Measurements from ENCODE around the gene CADM2. TPM values are rescaled to one million over a fixed set of nuclear protein-coding genes. Genes with fewer than 3 reads are reported as not detected.

Gene CADM2
- total RNA-seq, 1 donor from 2014 or later: 4.2 TPM

DNA sequence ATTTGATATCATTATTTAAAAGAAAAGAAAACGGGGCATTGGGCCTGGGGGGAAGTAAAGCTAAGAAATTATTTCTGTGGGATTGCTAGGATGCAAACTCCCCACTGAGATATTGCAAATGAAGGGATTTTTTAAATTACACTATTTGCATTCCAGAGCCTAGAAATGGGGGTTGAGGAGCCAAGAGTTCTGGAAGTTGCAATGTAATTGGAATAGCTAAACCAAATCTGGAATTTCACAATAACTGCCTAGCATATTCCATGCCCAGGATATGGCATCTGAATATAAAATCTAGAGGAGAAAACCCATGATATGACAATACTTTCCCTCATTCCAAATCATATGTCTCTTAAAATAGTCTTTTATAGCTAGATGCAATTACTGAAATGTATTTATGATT is 93.0 kb downstream of the CADM2 start:
- H3K4me3 ChIP-seq (ENCODE audit: low read length in 3 of 3): no peak overlapping the region
- no peak overlapping the region for H3K9ac ChIP-seq (ENCODE audit: low read depth in 1 of 3, low read length in 3 of 3)
- no peaks in the 10 kb centered on the region for H3K9me3 ChIP-seq (ENCODE audit: control insufficient read depth in 3 of 3, low read length in 3 of 3)
- H3K27ac ChIP-seq (ENCODE audit: low read depth, low read length): no peak overlapping the region
- H3K36me3 ChIP-seq (ENCODE audit: control insufficient read depth in 3 of 3, insufficient read depth in 3 of 3, low read length in 3 of 3): no peaks in the 10 kb centered on the region
- H3K4me1 ChIP-seq (ENCODE audit: control insufficient read depth in 3 of 3, insufficient read depth in 3 of 3, low read length in 3 of 3): no peaks in the 10 kb centered on the region
- no peaks in the 10 kb centered on the region for H3K27me3 ChIP-seq (ENCODE audit: control insufficient read depth in 3 of 3, insufficient read depth in 3 of 3, low read length in 3 of 3)

DNA sequence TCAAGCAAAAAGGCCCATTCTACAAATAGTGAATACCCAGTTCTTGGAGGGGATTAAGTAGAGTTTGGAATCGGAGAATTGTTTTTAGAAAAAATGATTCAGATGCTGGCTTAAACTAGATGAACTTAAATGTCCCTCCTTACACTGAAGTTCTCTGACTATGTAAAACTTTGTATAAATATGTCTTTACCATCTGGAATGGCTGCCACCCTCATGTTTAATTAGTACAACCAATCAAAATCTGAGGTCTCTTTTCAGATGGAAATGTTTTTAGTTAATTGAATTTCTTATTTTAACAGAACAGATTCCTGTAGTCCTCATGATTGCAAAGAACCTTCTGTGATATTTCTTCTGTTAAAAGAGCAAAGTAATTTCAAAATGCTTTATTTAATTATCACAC is 94.8 kb downstream of the CADM2 start:
- Histone ChIP-seq H3K27ac (ENCODE audit: low read depth, low read length) (no peak overlapping the region), H3K27me3 (ENCODE audit: control insufficient read depth in 3 of 3, insufficient read depth in 3 of 3, low read length in 3 of 3) (no peaks in the 10 kb centered on the region), H3K4me1 (ENCODE audit: control insufficient read depth in 3 of 3, insufficient read depth in 3 of 3, low read length in 3 of 3) (no peaks in the 10 kb centered on the region), H3K9me3 (ENCODE audit: control insufficient read depth in 3 of 3, low read length in 3 of 3) (no peaks in the 10 kb centered on the region), H3K4me3 (ENCODE audit: low read length in 3 of 3) (no peak overlapping the region), H3K36me3 (ENCODE audit: control insufficient read depth in 3 of 3, insufficient read depth in 3 of 3, low read length in 3 of 3) (no peaks in the 10 kb centered on the region), H3K9ac (ENCODE audit: low read depth in 1 of 3, low read length in 3 of 3) (no peak overlapping the region)

DNA sequence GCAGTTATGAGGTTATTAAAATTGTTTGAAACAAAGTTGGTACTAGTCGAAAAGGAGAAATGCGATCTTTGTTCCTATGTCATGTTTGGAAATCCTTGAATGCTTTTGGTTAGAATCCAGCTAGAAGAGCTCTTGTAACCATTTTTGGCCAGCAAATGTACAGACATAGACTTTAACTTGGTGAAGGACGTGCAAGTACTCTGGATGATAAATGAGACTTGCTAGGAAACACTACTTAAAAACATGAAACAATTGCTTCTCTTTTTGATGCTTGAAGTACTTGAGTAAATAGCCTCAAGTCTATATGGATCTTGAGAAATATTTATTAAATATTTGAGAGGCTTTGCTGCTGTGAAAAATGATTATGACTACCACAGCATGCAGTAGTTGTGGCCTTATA is 95.8 kb downstream of the CADM2 start:
- Histone ChIP-seq H3K4me3 (ENCODE audit: low read length in 3 of 3) (no peak overlapping the region), H3K9me3 (ENCODE audit: control insufficient read depth in 3 of 3, low read length in 3 of 3) (no peaks in the 10 kb centered on the region), H3K36me3 (ENCODE audit: control insufficient read depth in 3 of 3, insufficient read depth in 3 of 3, low read length in 3 of 3) (no peaks in the 10 kb centered on the region), H3K4me1 (ENCODE audit: control insufficient read depth in 3 of 3, insufficient read depth in 3 of 3, low read length in 3 of 3) (no peaks in the 10 kb centered on the region), H3K27me3 (ENCODE audit: control insufficient read depth in 3 of 3, insufficient read depth in 3 of 3, low read length in 3 of 3) (no peaks in the 10 kb centered on the region), H3K9ac (ENCODE audit: low read depth in 1 of 3, low read length in 3 of 3) (no peak overlapping the region), H3K27ac (ENCODE audit: low read depth, low read length) (no peak overlapping the region)

DNA sequence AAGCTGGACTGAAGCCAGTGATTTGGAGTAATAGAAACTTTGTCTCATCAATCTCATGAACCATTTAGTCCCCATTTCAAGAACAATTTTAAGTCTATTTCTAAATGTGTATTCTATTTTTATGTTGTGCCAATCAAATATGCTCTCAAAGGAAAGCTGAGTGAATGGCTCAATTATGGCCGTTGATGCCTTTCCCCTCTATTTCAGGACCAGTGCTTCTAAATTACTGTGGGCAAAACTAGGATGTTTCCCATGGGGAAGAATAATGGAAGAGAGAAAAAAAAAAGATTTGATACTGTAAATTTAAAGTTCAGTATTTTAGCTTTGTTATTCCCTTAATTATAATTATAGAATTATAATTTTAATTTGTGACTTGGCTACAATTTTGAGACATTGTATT is 110.1 kb downstream of the CADM2 start:
- no peaks in the 10 kb centered on the region for H3K9me3 ChIP-seq (ENCODE audit: control insufficient read depth in 3 of 3, low read length in 3 of 3)
- H3K36me3 ChIP-seq (ENCODE audit: control insufficient read depth in 3 of 3, insufficient read depth in 3 of 3, low read length in 3 of 3): no peaks in the 10 kb centered on the region
- no peak overlapping the region for H3K9ac ChIP-seq (ENCODE audit: low read depth in 1 of 3, low read length in 3 of 3)
- H3K4me1 ChIP-seq (ENCODE audit: control insufficient read depth in 3 of 3, insufficient read depth in 3 of 3, low read length in 3 of 3): no peaks in the 10 kb centered on the region
- H3K27ac ChIP-seq (ENCODE audit: low read depth, low read length): no peak overlapping the region
- no peak overlapping the region for H3K4me3 ChIP-seq (ENCODE audit: low read length in 3 of 3)
- no peaks in the 10 kb centered on the region for H3K27me3 ChIP-seq (ENCODE audit: control insufficient read depth in 3 of 3, insufficient read depth in 3 of 3, low read length in 3 of 3)

DNA sequence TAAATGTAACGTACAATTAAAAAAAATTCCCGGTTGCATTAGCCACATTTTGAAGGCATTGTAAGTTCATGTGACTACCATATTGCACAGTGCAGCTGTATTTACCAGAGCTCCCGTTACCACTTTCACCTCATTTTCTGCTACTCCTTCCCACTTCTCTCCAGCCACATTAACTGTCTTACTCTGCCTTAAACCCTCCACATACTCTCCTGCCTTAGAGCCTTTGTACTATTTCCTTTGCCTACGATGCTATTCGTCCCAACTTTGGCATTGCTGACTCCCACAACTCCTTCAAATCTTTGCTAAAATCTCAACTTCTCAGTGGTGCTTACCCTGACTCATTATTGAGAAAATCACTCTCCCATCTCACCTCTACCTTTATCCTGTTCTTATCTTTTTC is 115.2 kb downstream of the CADM2 start:
- Histone ChIP-seq H3K27me3 (ENCODE audit: control insufficient read depth in 3 of 3, insufficient read depth in 3 of 3, low read length in 3 of 3) (no peaks in the 10 kb centered on the region), H3K4me3 (ENCODE audit: low read length in 3 of 3) (no peak overlapping the region), H3K27ac (ENCODE audit: low read depth, low read length) (no peak overlapping the region), H3K36me3 (ENCODE audit: control insufficient read depth in 3 of 3, insufficient read depth in 3 of 3, low read length in 3 of 3) (no peaks in the 10 kb centered on the region), H3K4me1 (ENCODE audit: control insufficient read depth in 3 of 3, insufficient read depth in 3 of 3, low read length in 3 of 3) (no peaks in the 10 kb centered on the region), H3K9ac (ENCODE audit: low read depth in 1 of 3, low read length in 3 of 3) (no peak overlapping the region), H3K9me3 (ENCODE audit: control insufficient read depth in 3 of 3, low read length in 3 of 3) (no peaks in the 10 kb centered on the region)

DNA sequence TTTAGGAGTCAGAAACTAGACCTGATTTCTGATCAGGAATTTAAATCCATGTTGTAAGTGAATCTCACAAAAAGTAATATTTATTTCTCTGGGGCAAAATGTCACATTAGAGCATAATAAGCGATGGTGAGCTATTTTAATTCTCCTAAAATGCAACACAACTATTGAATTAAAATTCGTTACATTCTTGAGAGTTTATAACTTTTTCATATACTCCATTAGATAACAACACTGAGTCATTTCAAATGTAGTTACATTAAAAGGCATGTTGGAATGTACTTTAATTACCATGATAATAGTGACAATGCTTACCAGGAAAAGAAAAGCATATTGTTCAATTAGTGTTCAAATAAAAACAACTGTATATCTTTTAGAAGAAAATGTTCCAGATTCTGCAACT is 116.9 kb downstream of the CADM2 start:
- Histone ChIP-seq H3K9me3 (ENCODE audit: control insufficient read depth in 3 of 3, low read length in 3 of 3) (no peaks in the 10 kb centered on the region), H3K9ac (ENCODE audit: low read depth in 1 of 3, low read length in 3 of 3) (no peak overlapping the region), H3K36me3 (ENCODE audit: control insufficient read depth in 3 of 3, insufficient read depth in 3 of 3, low read length in 3 of 3) (no peaks in the 10 kb centered on the region), H3K27me3 (ENCODE audit: control insufficient read depth in 3 of 3, insufficient read depth in 3 of 3, low read length in 3 of 3) (no peaks in the 10 kb centered on the region), H3K4me1 (ENCODE audit: control insufficient read depth in 3 of 3, insufficient read depth in 3 of 3, low read length in 3 of 3) (no peaks in the 10 kb centered on the region), H3K27ac (ENCODE audit: low read depth, low read length) (no peak overlapping the region), H3K4me3 (ENCODE audit: low read length in 3 of 3) (no peak overlapping the region)

DNA sequence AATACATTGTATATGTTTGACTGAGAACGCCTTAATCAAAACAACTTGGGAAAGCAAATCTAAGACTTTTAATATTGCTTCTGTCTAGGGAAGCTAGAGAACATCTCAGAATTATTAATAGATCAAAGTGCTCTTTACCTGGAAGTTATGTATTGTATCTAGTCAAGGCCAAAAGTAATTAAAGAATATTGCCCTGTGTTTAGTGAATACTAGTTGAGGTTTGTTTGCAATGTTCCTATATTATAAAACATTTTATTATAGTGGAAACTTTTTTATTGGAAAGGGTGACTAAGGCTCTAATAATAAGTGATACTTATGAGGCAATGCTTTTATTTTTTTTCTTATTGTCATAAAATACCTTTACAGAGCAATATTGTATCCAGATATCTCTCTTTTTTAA is 118.2 kb downstream of the CADM2 start:
- Histone ChIP-seq H3K36me3 (ENCODE audit: control insufficient read depth in 3 of 3, insufficient read depth in 3 of 3, low read length in 3 of 3) (no peaks in the 10 kb centered on the region), H3K27me3 (ENCODE audit: control insufficient read depth in 3 of 3, insufficient read depth in 3 of 3, low read length in 3 of 3) (no peaks in the 10 kb centered on the region), H3K9me3 (ENCODE audit: control insufficient read depth in 3 of 3, low read length in 3 of 3) (no peaks in the 10 kb centered on the region), H3K27ac (ENCODE audit: low read depth, low read length) (no peak overlapping the region), H3K4me3 (ENCODE audit: low read length in 3 of 3) (no peak overlapping the region), H3K9ac (ENCODE audit: low read depth in 1 of 3, low read length in 3 of 3) (no peak overlapping the region), H3K4me1 (ENCODE audit: control insufficient read depth in 3 of 3, insufficient read depth in 3 of 3, low read length in 3 of 3) (no peaks in the 10 kb centered on the region)

DNA sequence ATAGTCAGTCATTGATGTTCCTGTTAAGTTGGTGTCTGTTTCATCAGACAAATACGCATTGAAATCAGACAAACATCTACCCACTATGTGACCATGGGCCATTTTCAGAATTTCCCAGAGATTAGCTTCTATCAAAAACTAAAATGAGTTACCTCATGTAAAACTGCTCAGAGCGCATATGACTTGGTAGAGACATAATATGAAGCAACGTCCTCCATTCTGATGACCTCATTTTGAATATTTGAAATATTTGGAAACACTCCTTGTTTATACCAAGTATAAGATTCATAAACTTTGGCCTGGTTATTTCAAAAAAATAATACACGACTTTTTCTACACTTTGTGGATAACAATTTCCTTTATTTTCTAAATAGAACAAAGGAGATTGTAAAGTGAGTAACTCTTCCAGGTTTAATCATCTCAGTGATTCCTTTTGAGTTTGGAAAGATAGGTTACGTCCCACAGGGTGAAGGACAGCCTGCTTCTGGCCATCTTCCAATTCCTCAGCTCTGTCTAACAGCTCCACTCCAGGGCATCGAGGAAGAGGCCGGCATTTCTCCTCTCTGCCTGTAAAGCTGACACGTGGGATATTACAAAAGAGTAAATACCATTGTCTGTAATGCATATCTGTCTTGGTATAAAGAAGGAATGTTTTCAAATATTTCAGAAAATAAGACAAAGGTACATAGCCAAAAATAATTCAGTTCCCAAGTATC is 122.6 kb downstream of the CADM2 start:
- Histone ChIP-seq H3K9me3 (ENCODE audit: control insufficient read depth in 3 of 3, low read length in 3 of 3) (no peaks in the 10 kb centered on the region), H3K4me3 (ENCODE audit: low read length in 3 of 3) (no peak overlapping the region), H3K36me3 (ENCODE audit: control insufficient read depth in 3 of 3, insufficient read depth in 3 of 3, low read length in 3 of 3) (no peaks in the 10 kb centered on the region), H3K27me3 (ENCODE audit: control insufficient read depth in 3 of 3, insufficient read depth in 3 of 3, low read length in 3 of 3) (no peaks in the 10 kb centered on the region), H3K27ac (ENCODE audit: low read depth, low read length) (no peak overlapping the region), H3K9ac (ENCODE audit: low read depth in 1 of 3, low read length in 3 of 3) (no peak overlapping the region), H3K4me1 (ENCODE audit: control insufficient read depth in 3 of 3, insufficient read depth in 3 of 3, low read length in 3 of 3) (no peaks in the 10 kb centered on the region)

DNA sequence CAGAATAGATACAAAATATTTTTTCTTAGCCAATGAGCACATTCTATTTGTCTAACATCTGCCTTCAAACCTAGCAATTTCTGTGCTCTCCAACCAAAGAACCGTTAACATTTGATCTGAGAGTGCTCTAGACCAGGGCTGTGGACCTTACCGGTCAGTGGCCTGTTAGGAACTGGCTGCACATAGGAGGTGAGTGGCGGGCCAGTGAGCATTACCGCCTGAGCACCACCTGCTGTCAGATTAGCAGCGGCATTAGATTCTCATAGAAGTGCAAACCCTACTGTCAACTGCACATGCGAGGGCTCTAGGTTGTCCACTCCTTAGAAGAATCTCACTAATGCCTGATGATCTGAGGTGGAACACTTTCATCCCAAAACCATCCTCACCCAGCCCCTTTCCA is 131.7 kb downstream of the CADM2 start:
- no peaks in the 10 kb centered on the region for H3K27me3 ChIP-seq (ENCODE audit: control insufficient read depth in 3 of 3, insufficient read depth in 3 of 3, low read length in 3 of 3)
- H3K9ac ChIP-seq (ENCODE audit: low read depth in 1 of 3, low read length in 3 of 3): no peak overlapping the region
- no peaks in the 10 kb centered on the region for H3K9me3 ChIP-seq (ENCODE audit: control insufficient read depth in 3 of 3, low read length in 3 of 3)
- no peaks in the 10 kb centered on the region for H3K36me3 ChIP-seq (ENCODE audit: control insufficient read depth in 3 of 3, insufficient read depth in 3 of 3, low read length in 3 of 3)
- H3K27ac ChIP-seq (ENCODE audit: low read depth, low read length): no peak overlapping the region
- H3K4me3 ChIP-seq (ENCODE audit: low read length in 3 of 3): no peak overlapping the region
- no peaks in the 10 kb centered on the region for H3K4me1 ChIP-seq (ENCODE audit: control insufficient read depth in 3 of 3, insufficient read depth in 3 of 3, low read length in 3 of 3)

DNA sequence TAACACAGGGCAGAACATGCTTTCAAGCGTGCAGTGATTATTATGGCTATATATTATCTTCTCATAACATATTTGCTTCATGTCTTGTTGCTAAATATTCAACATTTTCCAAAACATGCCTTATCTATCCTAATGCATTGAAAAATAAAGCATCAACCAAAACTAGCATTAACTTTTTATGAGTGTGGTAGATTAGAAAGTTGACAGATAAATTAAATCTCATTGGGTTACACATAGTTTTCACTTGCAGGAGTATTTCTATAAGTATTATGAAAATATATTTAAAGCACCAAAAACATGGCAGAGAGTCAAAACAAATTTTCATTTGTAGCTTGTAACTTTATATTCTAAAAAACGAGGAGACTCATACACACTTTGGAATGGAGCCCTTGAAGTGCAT is 141.5 kb downstream of the CADM2 start:
- Histone ChIP-seq H3K4me1 (ENCODE audit: control insufficient read depth in 3 of 3, insufficient read depth in 3 of 3, low read length in 3 of 3) (no peaks in the 10 kb centered on the region), H3K9ac (ENCODE audit: low read depth in 1 of 3, low read length in 3 of 3) (no peak overlapping the region), H3K9me3 (ENCODE audit: control insufficient read depth in 3 of 3, low read length in 3 of 3) (no peaks in the 10 kb centered on the region), H3K27me3 (ENCODE audit: control insufficient read depth in 3 of 3, insufficient read depth in 3 of 3, low read length in 3 of 3) (no peaks in the 10 kb centered on the region), H3K36me3 (ENCODE audit: control insufficient read depth in 3 of 3, insufficient read depth in 3 of 3, low read length in 3 of 3) (no peaks in the 10 kb centered on the region), H3K4me3 (ENCODE audit: low read length in 3 of 3) (no peak overlapping the region), H3K27ac (ENCODE audit: low read depth, low read length) (no peak overlapping the region)
